Naive thymus-derived CD4-positive, alpha-beta T cell (primary cell): ENCODE data around the gene SEC24C. TPM values are rescaled to one million over a fixed set of nuclear protein-coding genes. Genes with fewer than 3 reads are reported as not detected.
"Not testable (repeated sequence)": the region's sequence is repeated elsewhere in the genome, so short reads cannot be mapped to it uniquely, and the experiment has no call there.

Source experiments
- ATAC-seq: fragments of 150-1000 bp; cut with Tn5 transposase; 2 replicates; pipeline ENCODE4 v1.10.0; 2021; ENCODE audit warnings: mild to moderate bottlenecking, moderate library complexity
- CTCF ChIA-PET: fragments of 350-600 bp; sonication (Branson Sonifier 250); formaldehyde crosslinking; loops from one replicate; lab custom pipeline; 2021; ENCODE audit warnings: antibody characterized with exemption; lab: Charles Lee
- POLR2A ChIA-PET: fragments of 350-600 bp; sonication (Branson Sonifier 250); formaldehyde crosslinking; loops from one replicate; lab custom pipeline; 2021; ENCODE audit warnings: antibody characterized with exemption, inconsistent platforms; lab: Charles Lee
- DNase-seq, 9 donors: peaks; one replicate each; pipeline versions ENCODE4 v3.0.0 to v3.0.0-alpha.2; 2020 to 2022; ENCODE audit warnings: mixed read lengths in 1 of 9
- H3K27ac ChIP-seq: one replicate; pipeline ENCODE4 v1.7.0; 2013; ENCODE audit warnings: mild to moderate bottlenecking, low read depth, low read length, moderate library complexity
- H3K27me3 ChIP-seq, 2 donors: one replicate each; pipeline ENCODE4 v1.7.0; 2013; ENCODE audit warnings: low read length in 2 of 2, mild to moderate bottlenecking in 2 of 2, moderate library complexity in 2 of 2; ENCODE audit not compliant: control insufficient read depth in 2 of 2, insufficient read depth in 2 of 2
- H3K36me3 ChIP-seq, 3 experiments: 1 replicate in 2 of 3; 2 replicates in 1 of 3; pipeline ENCODE4 v1.7.0; 2013; ENCODE audit warnings: low read length in 3 of 3, mild to moderate bottlenecking in 3 of 3, moderate library complexity in 1 of 3; ENCODE audit not compliant: insufficient read depth in 3 of 3, control insufficient read depth in 2 of 3
- H3K4me1 ChIP-seq, 2 donors: one replicate each; pipeline ENCODE4 v1.7.0; 2013; ENCODE audit warnings: low read length in 2 of 2, mild to moderate bottlenecking in 2 of 2, moderate library complexity in 1 of 2; ENCODE audit not compliant: control insufficient read depth in 2 of 2, insufficient read depth in 2 of 2
- H3K4me3 ChIP-seq: 2 replicates; pipeline ENCODE4 v1.7.0; 2013; ENCODE audit warnings: mild to moderate bottlenecking, low read length
- H3K9me3 ChIP-seq, 3 experiments: 1 replicate in 2 of 3; 2 replicates in 1 of 3; pipeline ENCODE4 v1.7.0; 2013; ENCODE audit warnings: low read length in 3 of 3; ENCODE audit not compliant: control insufficient read depth in 2 of 3
- H3K27ac Mint-ChIP-seq, 9 donors: one replicate each; pipeline ENCODE4 v1.8.0; 2020 to 2022; ENCODE audit warnings: mixed read lengths in 9 of 9, mild to moderate bottlenecking in 8 of 9, moderate library complexity in 5 of 9, inconsistent platforms in 2 of 9
- H3K27me3 Mint-ChIP-seq, 5 donors: one replicate each; pipeline ENCODE4 v1.8.0; 2021 to 2022; ENCODE audit warnings: mixed read lengths in 5 of 5, mild to moderate bottlenecking in 1 of 5
- H3K36me3 Mint-ChIP-seq, 5 donors: one replicate each; pipeline ENCODE4 v1.8.0; 2020 to 2022; ENCODE audit warnings: mixed read lengths in 5 of 5, mild to moderate bottlenecking in 3 of 5, inconsistent platforms in 1 of 5
- H3K4me1 Mint-ChIP-seq, 7 donors: one replicate each; pipeline ENCODE4 v1.8.0; 2020 to 2022; ENCODE audit warnings: mixed read lengths in 7 of 7, mild to moderate bottlenecking in 3 of 7, inconsistent platforms in 1 of 7
- H3K4me3 Mint-ChIP-seq, 10 donors: one replicate each; pipeline ENCODE4 v1.8.0; 2020 to 2022; ENCODE audit warnings: mild to moderate bottlenecking in 10 of 10, mixed read lengths in 10 of 10, moderate library complexity in 6 of 10, inconsistent platforms in 2 of 10
- H3K9me3 Mint-ChIP-seq, 11 donors: one replicate each; pipeline ENCODE4 v1.8.0; 2020 to 2022; ENCODE audit warnings: mixed read lengths in 11 of 11, mild to moderate bottlenecking in 4 of 11, inconsistent platforms in 1 of 11, moderate library complexity in 1 of 11
- intact Hi-C, 2 donors: fragments of 100-400 bp; cut with micrococcal nuclease; formaldehyde crosslinking; loops; one replicate each; pipeline ENCODE4 v1.15.1; 2023
- polyA plus RNA-seq, 2 donors: library from polyadenylated mRNA; unstranded; fragments of 300-500 nt; fragmentation: Illumina TruSeq; gene quantifications; one replicate each; pipeline ENCODE4 v1.2.3, GENCODE V29; 2021
- total RNA-seq, 6 experiments: library from RNA in 5 of 6; stranded (reverse) in 5 of 6; gene quantifications; 1 replicate in 5 of 6; 2 replicates in 1 of 6; pipeline ENCODE4 v1.2.3 and lab custom pipeline; 2021 to 2026

SEC24C gene
- total and polyA plus RNA-seq, 7 experiments from 2014 or later, result 23.3 to 122 (median 82.2) TPM

DNA sequence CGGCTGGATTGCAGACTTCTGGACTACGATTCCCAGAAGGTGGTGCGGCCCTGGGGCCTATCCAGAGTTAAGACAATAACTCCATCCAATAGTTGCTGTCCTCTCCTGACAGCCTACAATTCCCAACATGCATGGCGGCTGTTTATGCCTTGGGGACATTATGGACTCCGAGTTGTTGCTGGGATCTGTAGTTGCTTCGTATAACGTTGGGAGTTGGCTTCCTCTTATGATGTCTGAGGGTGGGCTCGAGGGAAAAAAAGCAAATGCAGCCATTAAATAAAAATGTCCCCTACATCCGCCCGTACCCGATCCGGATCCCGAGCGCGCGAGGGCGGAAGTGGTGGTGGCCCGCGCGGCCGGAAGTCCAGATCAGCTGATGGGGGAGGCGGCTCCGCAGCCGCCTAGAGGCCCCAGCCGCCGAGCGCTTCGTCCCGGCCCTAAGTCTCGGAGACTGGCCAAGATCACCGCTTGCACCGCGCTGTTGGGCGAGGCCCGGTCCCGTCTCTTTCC, 41.1 kb downstream of the SEC24C start, which contains the start of gene ZSWIM8:
ZSWIM8 (plus strand) TSS at position 396 of the 510 bp plus-strand sequence. CDS start 273 bp downstream, outside the sequence.
- peak; percentile 70 to 93 (median 86) for DNase-seq
- Histone ChIP-seq H3K27ac (peak within 1 kb of the TSS; percentile 83), H3K27me3 (no peaks in the 10 kb centered on the region), H3K9me3 (no peaks in the 10 kb centered on the region), H3K4me1 (peaks cover 36 to 43% of the 10 kb centered on the region in 2 donors), H3K36me3 (peaks cover 0 to 19% (median 13%) of the 10 kb centered on the region in 3 experiments), H3K4me3 (peak within 1 kb of the TSS; percentile 91)
- Mint-ChIP-seq H3K36me3 (peaks cover 3 to 9% (median 8%) of the 10 kb centered on the region in 5 donors), H3K27me3 (no peaks in the 10 kb centered on the region), H3K27ac (peak within 1 kb of the TSS; percentile 95 to 99 (median 98)), H3K9me3 (peaks cover 0 to 2% (median 0%) of the 10 kb centered on the region in 11 donors), H3K4me1 (peaks cover 27 to 66% (median 53%) of the 10 kb centered on the region in 7 donors), H3K4me3 (peak within 1 kb of the TSS; percentile 97 to 100 (median 98))
- intact Hi-C loops, result loop anchor here (1.0 to 5.0 kb wide), 9 partner anchors 13 to 366 kb away; partner anchors contain the start of genes ADK (in 2 of the 2), NDST2 (in 2 of the 2), SEC24C (in 2 of the 2) and CAMK2G (in 1 of the 2)
- ChIA-PET CTCF (interaction anchor here (1.1 to 2.3 kb wide), 3 partner anchors 14 to 16 kb away, joined by 6 to 8 read pairs (median 6); a partner anchor contains a TSS), POLR2A (interaction anchor here (0.9 to 13.2 kb wide), 4 partner anchors 14 to 50 kb away, joined by 3 to 185 read pairs (median 76); partner anchors contain the start of gene NDST2)
- ATAC-seq, result peak; percentile 91

GRCh38 chr10:73785721-73786511, 41.7 kb downstream of the SEC24C start:
- intact Hi-C loops, result loop anchor here (1.0 to 5.0 kb wide), 10 partner anchors 13 to 365 kb away; partner anchors contain the start of genes ADK (in 2 of the 2), NDST2 (in 2 of the 2), SEC24C (in 2 of the 2) and CAMK2G (in 1 of the 2)
- H3K4me1 Mint-ChIP-seq, result peaks cover 21 to 60% (median 47%) of the 10 kb centered on the region in 7 donors

GRCh38 chr10:73786512-73786885, 42.3 kb downstream of the SEC24C start:
- peaks cover 0 to 2% (median 0%) of the 10 kb centered on the region in 11 donors for H3K9me3 Mint-ChIP-seq
- POLR2A ChIA-PET, result interaction anchor here (0.8 to 13.2 kb wide), 5 partner anchors 15 to 93 kb away, joined by 3 to 185 read pairs (median 5); partner anchors contain the start of gene NDST2
- H3K4me3 Mint-ChIP-seq, result peak overlapping the region; percentile 93 to 99 (median 96)
- no peaks in the 10 kb centered on the region for H3K27me3 ChIP-seq
- no peak for DNase-seq
- H3K27ac ChIP-seq, result peak overlapping the region; percentile 83
- H3K9me3 ChIP-seq, result no peaks in the 10 kb centered on the region
- intact Hi-C loops, result loop anchor here (2.0 to 5.0 kb wide), 2 partner anchors 16 to 289 kb away; partner anchors contain the start of gene PPP3CB (in 1 of the 2)
- H3K4me1 ChIP-seq, result peaks cover 26 to 36% of the 10 kb centered on the region in 2 donors
- H3K27ac Mint-ChIP-seq, result peak overlapping the region; percentile 90 to 99 (median 95)
- no peak for ATAC-seq
- CTCF ChIA-PET, result interaction anchor here (0.6 to 1.6 kb wide), 3 partner anchors 15 to 93 kb away, joined by 5 to 6 read pairs (median 6); a partner anchor contains a TSS
- peak overlapping the region; percentile 91 for H3K4me3 ChIP-seq
- H3K4me1 Mint-ChIP-seq, result peaks cover 20 to 55% (median 43%) of the 10 kb centered on the region in 7 donors
- H3K36me3 ChIP-seq, result peaks cover 0 to 30% (median 22%) of the 10 kb centered on the region in 3 experiments
- H3K27me3 Mint-ChIP-seq, result no peaks in the 10 kb centered on the region
- H3K36me3 Mint-ChIP-seq, result peaks cover 4 to 19% (median 10%) of the 10 kb centered on the region in 5 donors

More at GRCh38 chr10:73785721-73786511, 41.7 kb downstream of the SEC24C start:
- Histone ChIP-seq H3K4me1 (peaks cover 30 to 40% of the 10 kb centered on the region in 2 donors), H3K27me3 (no peaks in the 10 kb centered on the region), H3K27ac (peak overlapping the region; percentile 83), H3K9me3 (no peaks in the 10 kb centered on the region), H3K36me3 (peaks cover 0 to 24% (median 17%) of the 10 kb centered on the region in 3 experiments), H3K4me3 (peak overlapping the region; percentile 91)
- peak overlapping the region; percentile 95 to 99 (median 98) for H3K27ac Mint-ChIP-seq
- H3K27me3 Mint-ChIP-seq, result no peaks in the 10 kb centered on the region
- peaks cover 0 to 2% (median 0%) of the 10 kb centered on the region in 11 donors for H3K9me3 Mint-ChIP-seq
- ChIA-PET CTCF (interaction anchor here (0.6 to 1.6 kb wide), 3 partner anchors 14 to 94 kb away, joined by 5 to 6 read pairs (median 6); a partner anchor contains a TSS), POLR2A (interaction anchor here (0.8 to 13.2 kb wide), 6 partner anchors 15 to 94 kb away, joined by 3 to 185 read pairs (median 4); partner anchors contain the start of gene NDST2)
- ATAC-seq (peak; percentile 16), DNase-seq (peak; percentile 35 to 65 (median 56))
- peaks cover 4 to 13% (median 10%) of the 10 kb centered on the region in 5 donors for H3K36me3 Mint-ChIP-seq
- peak overlapping the region; percentile 97 to 100 (median 98) for H3K4me3 Mint-ChIP-seq

GRCh38 chr10:73787031-73787800, 43.0 kb downstream of the SEC24C start:
- peak overlapping the region; percentile 14 to 99 (median 94) for H3K4me3 Mint-ChIP-seq
- H3K9me3 Mint-ChIP-seq, result not testable (repeated sequence)

GRCh38 chr10:73788864-73789658, 44.9 kb downstream of the SEC24C start:
- Histone ChIP-seq H3K9me3 (no peaks in the 10 kb centered on the region), H3K4me1 (peaks cover 18 to 23% of the 10 kb centered on the region in 2 donors), H3K27me3 (no peaks in the 10 kb centered on the region), H3K36me3 (peaks cover 6 to 51% (median 29%) of the 10 kb centered on the region in 3 experiments), H3K4me3 (no peak overlapping the region), H3K27ac (no peak overlapping the region)
- ATAC-seq (no peak), DNase-seq (no peak)
- H3K27ac Mint-ChIP-seq, result no peak overlapping the region
- intact Hi-C loops, result loop anchor here in 1 of 2 donors (5.0 kb wide), 1 partner anchor 292 kb away; the partner anchor contains the start of gene PPP3CB
- peaks cover 4 to 28% (median 15%) of the 10 kb centered on the region in 5 donors for H3K36me3 Mint-ChIP-seq
- no peaks in the 10 kb centered on the region for H3K27me3 Mint-ChIP-seq
- H3K4me3 Mint-ChIP-seq, result peak overlapping the region in 2 of 10 donors; percentile 7 to 51
- H3K9me3 Mint-ChIP-seq, result peaks cover 0 to 3% (median 0%) of the 10 kb centered on the region in 11 donors
- CTCF ChIA-PET, result no interaction called here
- peaks cover 16 to 32% (median 28%) of the 10 kb centered on the region in 7 donors for H3K4me1 Mint-ChIP-seq
- POLR2A ChIA-PET, result interaction anchor here (0.6 to 13.2 kb wide), 6 partner anchors 10 to 1006 kb away, joined by 3 to 185 read pairs (median 4); partner anchors contain the start of gene NDST2

More at GRCh38 chr10:73787031-73787800, 43.0 kb downstream of the SEC24C start:
- H3K4me3 ChIP-seq, H3K27ac ChIP-seq, CTCF ChIA-PET, H3K9me3 ChIP-seq, H3K27me3 Mint-ChIP-seq, ATAC-seq, H3K27me3 ChIP-seq, DNase-seq: not testable (repeated sequence)
- intact Hi-C loops, result loop anchor here (2.0 to 5.0 kb wide), 2 partner anchors 16 to 290 kb away; partner anchors contain the start of gene PPP3CB (in 1 of the 2)
- H3K4me1 ChIP-seq, result peaks cover 26 to 36% of the 10 kb centered on the region in 2 donors
- H3K36me3 Mint-ChIP-seq, result peaks cover 4 to 22% (median 10%) of the 10 kb centered on the region in 5 donors
- POLR2A ChIA-PET, result interaction anchor here (0.6 to 13.2 kb wide), 4 partner anchors 16 to 56 kb away, joined by 3 to 185 read pairs (median 76); partner anchors contain the start of gene NDST2
- peaks cover 20 to 48% (median 39%) of the 10 kb centered on the region in 7 donors for H3K4me1 Mint-ChIP-seq
- peak overlapping the region in 2 of 9 donors; percentile 10 to 32 for H3K27ac Mint-ChIP-seq
- peaks cover 0 to 33% (median 26%) of the 10 kb centered on the region in 3 experiments for H3K36me3 ChIP-seq
